IPS-NIHi11 (cell line): ENCODE results near the gene OLFM4.

Experiments used
- DNase-seq: peaks from one replicate; pipeline ENCODE4 v3.0.0; 2012; ENCODE audit warnings: mixed read lengths, low spot score

OLFM4 gene

DNA sequence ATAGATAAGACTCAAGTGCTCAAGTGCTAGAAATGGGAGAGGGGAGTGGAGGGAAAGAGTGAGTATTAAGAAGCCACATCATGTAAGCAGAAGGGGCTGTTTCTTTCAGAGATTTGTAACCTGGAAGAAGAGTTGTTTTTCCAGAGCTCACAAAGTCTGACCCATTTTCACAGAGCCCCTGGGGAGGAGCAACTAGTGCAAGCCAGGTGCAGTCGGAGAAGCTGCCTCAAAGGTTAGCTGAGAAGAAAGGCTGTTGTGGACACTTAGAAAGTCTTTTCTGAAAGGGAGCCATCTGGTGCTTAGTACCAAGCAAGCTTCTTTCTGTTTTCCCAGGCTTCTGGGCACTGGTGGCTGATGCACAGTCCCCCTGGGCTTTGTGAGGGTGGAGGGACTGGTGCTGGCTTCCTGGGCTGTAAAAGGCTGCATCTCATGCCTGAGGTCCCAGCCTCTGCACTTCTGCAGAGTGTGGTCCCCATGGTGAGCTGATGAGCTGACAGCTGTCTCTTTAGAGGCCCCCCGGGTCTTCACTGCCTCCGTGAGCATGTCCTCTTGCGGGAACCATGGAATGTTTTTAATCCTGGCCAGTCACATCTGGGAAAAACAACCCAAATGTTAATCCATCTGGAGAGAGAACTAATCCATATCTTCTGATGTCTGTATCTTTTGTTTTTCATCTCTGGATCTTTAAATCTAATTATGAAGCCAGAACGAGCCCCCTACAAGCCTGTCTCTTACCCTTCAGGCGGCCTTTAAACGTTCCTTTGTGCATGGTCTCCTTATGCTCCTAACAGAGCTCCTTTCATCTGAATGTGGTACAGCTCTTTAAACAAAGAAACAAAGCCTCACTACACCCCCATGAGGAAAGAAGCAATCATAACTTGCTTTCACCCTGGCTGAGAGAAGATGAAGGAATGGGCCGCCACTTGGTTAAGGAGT, 40.2 kb downstream of the OLFM4 start:
- DNase-seq, result no peak

DNA sequence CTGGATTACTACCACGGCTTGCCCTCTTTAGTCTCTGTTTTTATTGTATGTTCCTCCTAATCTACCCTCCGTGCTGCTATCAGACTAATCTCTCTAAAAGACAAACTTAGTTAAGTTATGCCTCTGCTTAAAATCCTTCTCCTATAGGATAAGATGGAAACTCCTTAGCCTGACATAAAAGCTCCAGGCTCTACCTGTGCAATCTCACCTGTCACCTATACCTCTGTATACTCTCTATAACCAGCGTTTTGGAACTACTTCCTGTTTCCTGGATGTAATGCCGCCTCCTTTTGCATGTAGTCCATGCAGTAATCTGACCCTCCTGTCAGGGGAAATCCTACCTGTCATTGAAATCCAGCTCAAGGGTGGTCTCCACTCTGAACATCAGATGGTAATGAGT, 41.2 kb downstream of the OLFM4 start:
- no peak for DNase-seq

DNA sequence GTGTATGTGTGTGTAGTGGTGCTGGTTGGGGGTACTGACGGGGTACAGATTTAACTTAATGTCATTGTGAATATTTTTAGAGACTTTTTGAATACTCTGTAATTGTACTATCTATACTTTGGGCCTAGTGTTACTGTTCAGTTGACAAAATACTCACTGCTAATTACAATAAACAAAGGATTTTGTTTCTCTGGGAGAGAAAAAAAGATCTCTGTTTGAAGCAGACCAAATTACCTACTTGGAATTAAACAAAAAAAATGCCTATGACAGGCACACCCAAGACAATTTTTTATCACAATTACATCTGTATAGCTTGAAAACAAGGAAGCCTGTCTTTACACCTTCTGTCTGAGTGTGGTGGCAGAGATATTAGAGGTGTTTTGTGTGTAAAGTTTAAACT, 45.1 kb downstream of the OLFM4 start:
- DNase-seq, result no peak

DNA sequence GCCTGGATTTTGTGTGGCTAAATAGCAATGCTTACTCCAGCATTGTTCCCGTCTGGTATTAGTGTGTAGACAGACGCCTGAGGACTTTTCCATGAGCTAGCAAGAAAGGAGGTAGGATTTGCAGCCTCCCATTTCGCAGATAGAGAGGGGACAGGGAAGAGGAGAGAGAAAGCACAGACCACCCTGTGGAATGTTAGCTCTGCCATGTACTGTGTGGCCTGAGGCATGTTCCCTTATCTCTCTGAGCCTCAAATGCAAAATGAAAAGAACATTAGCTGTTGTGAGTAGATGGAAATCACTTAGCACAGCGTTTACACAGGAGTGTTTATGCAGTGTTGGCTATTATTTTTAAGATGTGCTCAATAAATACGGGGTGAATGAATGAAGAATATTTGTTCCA, 45.5 kb downstream of the OLFM4 start:
- DNase-seq, result no peak

DNA sequence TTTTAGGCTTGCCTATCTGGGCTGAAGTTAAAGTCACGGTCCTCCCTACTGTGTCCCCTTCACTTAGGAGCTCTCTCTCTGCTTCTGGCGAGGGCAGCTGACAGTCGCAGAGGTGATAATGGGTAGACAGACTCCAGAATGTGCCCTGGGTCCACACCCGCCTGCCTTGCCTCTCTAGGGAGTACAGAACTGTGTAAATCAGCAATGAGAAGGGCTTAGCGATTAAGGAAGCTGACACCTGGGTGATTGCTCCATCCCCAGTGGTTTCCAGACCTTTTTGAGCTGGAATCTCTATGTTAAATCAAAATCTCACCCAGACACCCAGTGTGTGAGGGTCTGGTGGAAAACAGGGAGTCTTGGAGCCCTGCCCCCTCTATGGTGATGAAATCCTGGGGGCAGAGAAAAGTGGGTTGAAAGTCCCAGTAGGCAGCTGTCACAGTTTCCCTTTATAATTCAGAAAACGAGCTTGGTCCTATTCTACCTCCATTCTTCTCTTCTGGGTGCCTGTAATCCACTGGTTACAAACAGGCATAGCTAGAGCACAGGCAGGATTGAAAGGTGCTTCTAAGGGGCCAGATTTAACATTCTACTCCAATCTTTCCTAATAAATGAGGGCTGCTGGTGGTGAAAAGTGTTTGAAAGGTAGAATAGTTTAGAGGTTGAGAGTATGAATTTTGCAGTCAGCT, 46.9 kb downstream of the OLFM4 start:
- DNase-seq, result no peak

DNA sequence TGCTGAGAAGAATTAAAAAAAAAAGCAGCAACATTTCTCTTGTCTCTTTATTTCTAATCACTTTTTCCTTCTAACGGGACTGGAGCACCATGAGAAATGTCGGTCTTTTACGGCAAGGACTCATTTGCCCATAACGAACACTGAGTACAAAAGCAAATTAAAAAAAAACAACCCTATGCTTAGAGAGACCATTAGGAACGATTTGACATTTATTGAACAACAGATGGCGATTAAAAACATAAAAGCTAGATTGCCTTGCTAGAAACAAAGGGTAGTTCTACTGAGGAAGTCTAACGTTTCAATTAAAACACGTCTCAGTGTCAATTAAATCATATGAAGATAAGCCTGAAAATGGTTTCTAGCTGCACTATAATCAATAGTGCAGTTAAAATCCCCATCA, 51.1 kb downstream of the OLFM4 start:
- DNase-seq, result no peak

DNA sequence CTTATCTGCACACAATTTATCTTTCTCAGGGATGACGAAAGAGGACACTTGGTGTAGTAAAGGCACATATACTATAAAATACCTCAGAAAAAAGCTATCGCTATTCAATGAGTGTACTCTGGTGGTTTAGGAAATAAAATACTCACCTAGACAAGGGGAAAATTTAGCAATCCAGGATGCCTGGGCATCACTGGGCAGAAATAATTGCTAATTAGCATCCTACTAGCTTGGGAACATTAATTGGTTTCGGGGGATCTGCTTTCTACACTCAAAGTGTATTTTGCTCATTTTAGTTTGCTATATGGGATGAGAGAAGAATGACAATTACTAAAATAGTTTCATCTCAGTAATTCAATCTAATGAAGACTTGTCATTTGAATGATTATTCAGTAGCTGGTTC, 60.3 kb downstream of the OLFM4 start:
- DNase-seq, result no peak

DNA sequence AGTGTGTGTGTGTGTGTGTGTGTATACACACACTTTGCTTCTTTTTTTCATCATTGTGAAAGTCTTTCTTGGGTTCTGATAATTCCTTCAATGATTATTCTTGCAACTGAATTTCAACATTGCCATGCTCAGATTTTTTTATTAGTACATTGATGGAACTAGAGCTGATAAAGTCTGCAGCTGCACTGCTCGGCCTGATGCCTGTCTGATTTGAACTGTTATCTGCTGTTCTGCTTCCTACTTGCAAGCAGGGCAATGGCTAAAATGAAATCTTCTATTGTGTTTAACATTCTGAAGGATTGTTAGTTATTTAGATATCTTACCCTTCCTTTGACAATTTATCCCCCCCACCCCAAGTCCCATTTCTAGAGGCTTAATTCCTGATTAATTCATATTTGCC, 61.3 kb downstream of the OLFM4 start:
- no peak for DNase-seq

DNA sequence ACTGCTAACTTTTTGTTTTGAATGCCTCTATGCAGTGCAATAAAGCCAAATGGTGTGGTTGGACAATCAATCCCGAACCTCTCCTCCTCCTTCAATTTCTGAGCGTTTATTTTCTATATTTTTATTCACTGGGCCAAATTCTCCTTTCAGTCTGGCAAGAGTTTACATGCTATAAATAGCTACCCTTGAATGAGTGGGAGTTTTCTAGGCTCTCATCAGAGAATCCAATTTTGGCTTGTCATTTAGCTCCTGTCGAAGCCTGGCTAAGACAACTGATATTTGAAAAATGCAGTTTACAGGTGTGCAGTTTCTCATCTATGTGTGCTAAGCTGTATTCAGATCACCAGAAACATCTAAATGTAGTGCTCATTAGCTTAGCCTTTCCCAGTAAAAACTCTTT, 61.8 kb downstream of the OLFM4 start:
- no peak for DNase-seq

DNA sequence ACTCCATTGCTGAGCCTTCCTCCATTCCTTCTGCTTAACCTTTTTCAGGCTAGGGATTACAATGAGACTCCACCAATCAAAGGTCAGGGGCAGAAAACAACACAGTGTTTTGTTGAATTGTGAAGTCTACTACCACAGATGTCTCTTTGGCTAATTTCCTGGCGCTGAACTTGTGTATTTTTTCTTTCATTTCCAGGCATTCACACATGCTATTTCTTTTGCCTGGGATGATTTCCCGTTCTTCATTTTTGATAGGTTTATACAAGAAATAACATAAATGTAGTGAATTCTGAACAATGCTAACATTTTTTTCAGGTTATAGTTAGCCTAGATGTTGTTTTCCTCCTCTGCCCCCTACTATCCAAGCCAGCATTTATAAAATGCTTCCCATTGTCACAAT, 64.3 kb downstream of the OLFM4 start:
- DNase-seq, result no peak

DNA sequence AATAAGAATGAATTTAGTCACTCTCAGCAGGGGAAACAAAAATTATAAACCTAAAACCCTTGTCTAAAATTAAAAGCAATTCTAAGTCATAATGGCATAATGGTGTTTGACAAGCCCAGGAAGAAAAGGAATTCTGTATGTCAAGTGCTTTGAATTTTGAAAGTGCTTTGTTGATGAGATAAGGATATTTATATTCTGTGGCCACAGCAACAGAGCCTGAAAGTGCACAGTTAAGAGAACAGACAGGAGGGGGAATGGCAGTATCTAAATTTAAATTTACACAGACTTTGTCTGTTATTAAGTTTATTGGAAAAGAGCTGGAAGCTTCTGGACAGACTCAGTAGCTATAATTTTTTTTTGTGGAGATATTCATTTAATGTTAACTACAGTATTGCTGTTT, 69.8 kb downstream of the OLFM4 start:
- no peak for DNase-seq

DNA sequence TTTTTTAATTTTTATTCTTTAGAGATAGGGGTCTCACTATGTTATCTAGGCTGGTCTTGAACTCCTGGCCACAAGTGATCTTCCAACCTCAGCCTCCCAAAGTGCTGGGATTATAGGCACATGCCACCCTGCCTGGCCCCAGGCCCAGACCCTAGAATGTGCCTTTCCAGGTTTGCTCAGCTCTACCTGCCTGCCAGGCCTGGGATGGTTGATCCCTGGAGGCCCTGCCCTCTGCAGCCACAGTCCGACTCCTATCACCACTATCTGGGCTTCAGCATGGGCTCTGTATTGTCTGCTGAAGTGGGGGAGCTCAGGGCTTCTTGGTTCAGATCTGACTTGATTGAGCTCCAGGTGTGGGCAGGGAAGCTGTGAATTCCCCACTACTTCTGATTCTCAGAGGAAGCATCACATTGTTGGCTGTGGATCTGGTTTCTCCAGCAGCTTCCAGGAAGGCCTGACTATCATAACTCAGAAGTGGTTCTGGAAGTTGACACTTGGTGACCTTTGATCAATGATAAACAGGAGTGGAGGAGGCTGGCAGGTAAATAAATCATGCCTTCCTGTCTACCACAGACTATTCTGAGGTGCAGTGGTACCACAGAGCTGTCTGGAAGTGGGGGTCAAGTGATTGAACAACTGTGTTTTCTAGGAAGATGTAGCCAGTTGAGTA, 71.9 kb downstream of the OLFM4 start:
- no peak for DNase-seq
